ENCODE data around the gene LINC01488.

The LINC01488 gene

GRCh38 chr11:69495441-69496201 is 14.2 kb downstream of the LINC01488 start:
- no peak for DNase-seq

- no peak for DNase-seq
Observed at GRCh38 chr11:69496202-69496557, 14.7 kb downstream of the LINC01488 start.

GRCh38 chr11:69496631-69497220 is 15.3 kb downstream of the LINC01488 start:
- no peak for DNase-seq

GRCh38 chr11:69497221-69497787 is 15.8 kb downstream of the LINC01488 start:
- no peak for DNase-seq

GRCh38 chr11:69498614-69499175 is 17.2 kb downstream of the LINC01488 start:
- DNase-seq: no peak

- DNase-seq: no peak
Observed at GRCh38 chr11:69499186-69499917, 17.9 kb downstream of the LINC01488 start.

GRCh38 chr11:69499918-69500284 is 18.4 kb downstream of the LINC01488 start:
- DNase-seq: no peak

- DNase-seq: no peak
Observed at GRCh38 chr11:69500285-69501120, 19.0 kb downstream of the LINC01488 start.

- no peak for DNase-seq
Observed at GRCh38 chr11:69501121-69501489, 19.6 kb downstream of the LINC01488 start.

GRCh38 chr11:69501891-69502860 is 20.7 kb downstream of the LINC01488 start:
- DNase-seq: no peak

- no peak for DNase-seq
Observed at GRCh38 chr11:69504127-69504526, 22.7 kb downstream of the LINC01488 start.

GRCh38 chr11:69504576-69505335 is 23.3 kb downstream of the LINC01488 start:
- DNase-seq: no peak

GRCh38 chr11:69508974-69509373 is 27.5 kb downstream of the LINC01488 start:
- DNase-seq: no peak

GRCh38 chr11:69509381-69509780 is 27.9 kb downstream of the LINC01488 start:
- no peak for DNase-seq

GRCh38 chr11:69509846-69510390 is 28.5 kb downstream of the LINC01488 start:
- no peak for DNase-seq

GRCh38 chr11:69510471-69511357 is 29.3 kb downstream of the LINC01488 start:
- no peak for DNase-seq

GRCh38 chr11:69511358-69512055 is 30.0 kb downstream of the LINC01488 start:
- DNase-seq: no peak

GRCh38 chr11:69512136-69512535 is 30.7 kb downstream of the LINC01488 start:
- no peak for DNase-seq

All from activated gamma-delta T cell treated with Interleukin-2 at 50 U/mL for 16 hours (primary cell).